Liver (tissue), 2 donors: ENCODE results near the gene TMEM141.

Source experiments
- TF ChIP-seq, protein P1 (sequence below): fragments of 150-350 bp; IDR thresholded peaks from 2 replicates; pipeline ENCODE4 v1.5.1; 2017; ENCODE audit warnings: improper control_type of control experiment, low read depth, low read length; ENCODE audit not compliant: missing input control
- TF ChIP-seq, protein P2 (sequence below): IDR thresholded peaks from 2 replicates; pipeline ENCODE4 v1.6.1; 2016; ENCODE audit warnings: antibody characterized with exemption, mild to moderate bottlenecking
- donor health status: healthy.

DNA sequence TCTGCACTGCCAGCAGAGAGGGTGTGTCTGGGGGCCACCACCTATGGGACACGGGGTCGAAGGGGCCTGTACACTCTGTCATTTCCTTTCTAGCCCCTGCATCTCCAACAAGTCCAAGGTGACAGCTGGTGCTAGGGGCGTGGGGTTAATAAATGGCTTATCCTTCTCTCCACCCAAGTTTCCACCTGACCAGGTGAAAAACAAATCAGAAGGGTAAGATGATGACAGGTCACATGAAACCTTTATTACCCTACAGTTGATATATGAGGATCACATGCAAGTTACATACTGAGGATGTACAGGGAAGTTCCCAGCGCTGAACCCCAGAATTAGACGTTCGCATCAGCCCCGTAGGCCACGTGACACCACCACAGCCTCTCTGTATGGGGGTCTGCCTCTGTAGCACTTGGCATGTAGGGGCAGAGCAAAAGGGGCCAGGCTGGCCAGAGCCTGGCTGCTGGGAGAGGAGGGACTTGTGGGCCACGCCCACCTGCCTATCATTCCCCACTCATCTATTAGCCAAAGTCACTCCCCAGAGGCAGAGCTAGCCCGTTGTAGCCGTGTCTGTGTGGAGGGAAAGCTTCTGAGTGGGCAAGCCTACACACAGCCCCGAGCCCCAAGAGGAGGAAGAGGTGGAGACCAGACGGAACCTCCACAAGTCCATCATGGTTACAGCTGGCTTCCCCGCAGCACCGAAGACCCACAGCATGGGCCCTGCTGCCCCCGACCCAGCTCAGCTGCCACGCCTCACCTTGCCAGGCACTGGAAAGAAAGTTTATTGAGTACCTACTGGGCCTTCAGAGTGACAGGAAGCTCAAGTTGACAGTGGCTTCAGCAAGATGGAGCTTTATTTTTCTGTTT lies 2.2 kb downstream of the TMEM141 start:
- TF ChIP-seq, protein P1, sequence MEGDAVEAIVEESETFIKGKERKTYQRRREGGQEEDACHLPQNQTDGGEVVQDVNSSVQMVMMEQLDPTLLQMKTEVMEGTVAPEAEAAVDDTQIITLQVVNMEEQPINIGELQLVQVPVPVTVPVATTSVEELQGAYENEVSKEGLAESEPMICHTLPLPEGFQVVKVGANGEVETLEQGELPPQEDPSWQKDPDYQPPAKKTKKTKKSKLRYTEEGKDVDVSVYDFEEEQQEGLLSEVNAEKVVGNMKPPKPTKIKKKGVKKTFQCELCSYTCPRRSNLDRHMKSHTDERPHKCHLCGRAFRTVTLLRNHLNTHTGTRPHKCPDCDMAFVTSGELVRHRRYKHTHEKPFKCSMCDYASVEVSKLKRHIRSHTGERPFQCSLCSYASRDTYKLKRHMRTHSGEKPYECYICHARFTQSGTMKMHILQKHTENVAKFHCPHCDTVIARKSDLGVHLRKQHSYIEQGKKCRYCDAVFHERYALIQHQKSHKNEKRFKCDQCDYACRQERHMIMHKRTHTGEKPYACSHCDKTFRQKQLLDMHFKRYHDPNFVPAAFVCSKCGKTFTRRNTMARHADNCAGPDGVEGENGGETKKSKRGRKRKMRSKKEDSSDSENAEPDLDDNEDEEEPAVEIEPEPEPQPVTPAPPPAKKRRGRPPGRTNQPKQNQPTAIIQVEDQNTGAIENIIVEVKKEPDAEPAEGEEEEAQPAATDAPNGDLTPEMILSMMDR, result no peak
- TF ChIP-seq, protein P2, sequence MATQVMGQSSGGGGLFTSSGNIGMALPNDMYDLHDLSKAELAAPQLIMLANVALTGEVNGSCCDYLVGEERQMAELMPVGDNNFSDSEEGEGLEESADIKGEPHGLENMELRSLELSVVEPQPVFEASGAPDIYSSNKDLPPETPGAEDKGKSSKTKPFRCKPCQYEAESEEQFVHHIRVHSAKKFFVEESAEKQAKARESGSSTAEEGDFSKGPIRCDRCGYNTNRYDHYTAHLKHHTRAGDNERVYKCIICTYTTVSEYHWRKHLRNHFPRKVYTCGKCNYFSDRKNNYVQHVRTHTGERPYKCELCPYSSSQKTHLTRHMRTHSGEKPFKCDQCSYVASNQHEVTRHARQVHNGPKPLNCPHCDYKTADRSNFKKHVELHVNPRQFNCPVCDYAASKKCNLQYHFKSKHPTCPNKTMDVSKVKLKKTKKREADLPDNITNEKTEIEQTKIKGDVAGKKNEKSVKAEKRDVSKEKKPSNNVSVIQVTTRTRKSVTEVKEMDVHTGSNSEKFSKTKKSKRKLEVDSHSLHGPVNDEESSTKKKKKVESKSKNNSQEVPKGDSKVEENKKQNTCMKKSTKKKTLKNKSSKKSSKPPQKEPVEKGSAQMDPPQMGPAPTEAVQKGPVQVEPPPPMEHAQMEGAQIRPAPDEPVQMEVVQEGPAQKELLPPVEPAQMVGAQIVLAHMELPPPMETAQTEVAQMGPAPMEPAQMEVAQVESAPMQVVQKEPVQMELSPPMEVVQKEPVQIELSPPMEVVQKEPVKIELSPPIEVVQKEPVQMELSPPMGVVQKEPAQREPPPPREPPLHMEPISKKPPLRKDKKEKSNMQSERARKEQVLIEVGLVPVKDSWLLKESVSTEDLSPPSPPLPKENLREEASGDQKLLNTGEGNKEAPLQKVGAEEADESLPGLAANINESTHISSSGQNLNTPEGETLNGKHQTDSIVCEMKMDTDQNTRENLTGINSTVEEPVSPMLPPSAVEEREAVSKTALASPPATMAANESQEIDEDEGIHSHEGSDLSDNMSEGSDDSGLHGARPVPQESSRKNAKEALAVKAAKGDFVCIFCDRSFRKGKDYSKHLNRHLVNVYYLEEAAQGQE, result no peak
